A549 treated with CORT108297 at 1 μM for 4 hours (cell line): ENCODE data around the gene MORC4. TPM values are rescaled to one million over a fixed set of nuclear protein-coding genes. Genes with fewer than 3 reads are reported as not detected.

ENCODE experiments used
- total RNA-seq: library from RNA; stranded (reverse); fragments of 200-300 nt; extraction: Qiagen RNA extraction; gene quantifications from 5 replicates; pipeline ENCODE4 v1.2.3, GENCODE V29; 2022

The MORC4 gene
- 31.2 to 47.7 TPM (median 33.6 TPM) in 5 replicates for total RNA-seq

GRCh38 chrX:107000013-107000515, at the start of gene MORC4:
Gene MORC4 (minus strand): TSS chrX:107000212. CDS start chrX:106999969, 243 bp downstream.

GRCh38 chrX:106919932-106920452, 80.0 kb downstream of the MORC4 start, which contains the start of gene CLDN2:
Gene CLDN2 (plus strand): TSS chrX:106920402. CDS start chrX:106928229, 7,827 bp downstream.

GRCh38 chrX:106903291-106903824, 96.7 kb downstream of the MORC4 start, which contains the start of gene RIPPLY1:
Gene RIPPLY1 (minus strand): TSS chrX:106903341. CDS start chrX:106903287, 54 bp downstream.

Other genes starting within 250 kb of the MORC4 start
- 1.2 to 1.6 TPM (median 1.3 TPM) in 5 replicates for gene TBC1D8B, start 197.5 kb downstream of the MORC4 start, total RNA-seq
- not detected in 5 replicates for gene RIPPLY1, start 96.9 kb downstream of the MORC4 start, total RNA-seq
- 7.1 to 9.0 TPM (median 7.8 TPM) in 5 replicates for gene CLDN2, start 79.8 kb downstream of the MORC4 start, total RNA-seq
- gene RBM41, start 118.6 kb upstream of the MORC4 start, total RNA-seq = 8.3 to 12.9 TPM (median 9.8 TPM) in 5 replicates
- gene NUP62CL, start 206.2 kb upstream of the MORC4 start, total RNA-seq = 13.2 to 17.3 TPM (median 14.8 TPM) in 5 replicates
- gene DNAAF6, start 206.4 kb upstream of the MORC4 start, total RNA-seq = not detected in 5 replicates